SK-N-MC (cell line): ENCODE data around the gene TOM1L2.

Source experiments
- DNase-seq: peaks from one replicate; pipeline ENCODE4 v3.0.0-alpha.2; 2011; ENCODE audit warnings: low read depth, low spot score
- H3K27ac ChIP-seq: fragments of 200-600 bp; sonication (generic); 2 replicates; pipeline ENCODE4 v1.5.1; 2016; ENCODE audit warnings: mixed run types
- H3K36me3 ChIP-seq: fragments of 200-600 bp; sonication (generic); 2 replicates; pipeline ENCODE4 v1.6.1; 2017; ENCODE audit warnings: antibody characterized with exemption, low read length, mixed read lengths; ENCODE audit not compliant: insufficient read depth
- H3K4me3 ChIP-seq: fragments of 200-600 bp; sonication (generic); 2 replicates; pipeline ENCODE4 v1.5.1; 2016
- H3K9ac ChIP-seq: fragments of 200-600 bp; sonication (generic); 2 replicates; pipeline ENCODE4 v1.8.0; 2017; ENCODE audit warnings: mixed run types, mixed read lengths; ENCODE audit not compliant: insufficient read length
- H3K9me3 ChIP-seq: fragments of 200-600 bp; sonication (generic); 2 replicates; pipeline ENCODE4 v1.6.1; 2017; ENCODE audit warnings: low read depth, mild to moderate bottlenecking, antibody characterized with exemption, low read length, moderate library complexity, mixed read lengths
- EZH2 ChIP-seq: fragments of 200-600 bp; sonication (generic); IDR thresholded peaks from one replicate; pipeline ENCODE4 v1.6.1; 2017; ENCODE audit warnings: antibody characterized with exemption
- FOXP2 ChIP-seq: optimal IDR thresholded peaks from 2 replicates; pipeline ENCODE3; 2011; ENCODE audit warnings: mild to moderate bottlenecking, moderate library complexity; ENCODE audit not compliant: insufficient read depth; ENCODE audit errors: extremely low read length, control extremely low read depth
- POLR2AphosphoS5 ChIP-seq: IDR thresholded peaks from 2 replicates; pipeline ENCODE4 v1.6.1; 2012; ENCODE audit warnings: mild to moderate bottlenecking, low read depth, low read length, borderline replicate concordance

Gene TOM1L2

GRCh38 chr17:17830740-17831207 is 141.4 kb downstream of the TOM1L2 start:
- DNase-seq = no peak
- Histone ChIP-seq H3K9ac (no peak overlapping the region), H3K4me3 (no peak overlapping the region), H3K36me3 (peaks cover 16% of the 10 kb centered on the region; the same call in 1 of the 2 replicates), H3K9me3 (no peaks in the 10 kb centered on the region), H3K27ac (no peak overlapping the region)
- TF ChIP-seq POLR2AphosphoS5 (no peak), EZH2 (no peak), FOXP2 (no peak)

- no peak overlapping the region for H3K9ac ChIP-seq
- no peak overlapping the region for H3K4me3 ChIP-seq
- TF ChIP-seq EZH2 = no peak
- H3K27ac ChIP-seq = 0 out of 2 replicates have a peak overlapping the region, but pooled peaks have one; percentile 25
- H3K36me3 ChIP-seq = peaks cover 13% of the 10 kb centered on the region; the same call in 1 of the 2 replicates
- no peaks in the 10 kb centered on the region for H3K9me3 ChIP-seq
- no peak for DNase-seq
Observed at GRCh38 chr17:17830269-17830567, 142.0 kb downstream of the TOM1L2 start.

- no peak for TF ChIP-seq POLR2AphosphoS5
- TF ChIP-seq FOXP2 = no peak
- TF ChIP-seq EZH2 = no peak
- H3K9me3 ChIP-seq = no peaks in the 10 kb centered on the region
- DNase-seq = no peak
- no peak overlapping the region for H3K4me3 ChIP-seq
- no peak overlapping the region for H3K9ac ChIP-seq
- peaks cover 10% of the 10 kb centered on the region; the same call in 1 of the 2 replicates for H3K36me3 ChIP-seq
- no peak overlapping the region for H3K27ac ChIP-seq
Observed at GRCh38 chr17:17827826-17828621, 144.2 kb downstream of the TOM1L2 start.

GRCh38 chr17:17826942-17827785 is 145.0 kb downstream of the TOM1L2 start:
- peak overlapping the region; percentile 82; the same call in 1 of the 2 replicates for H3K27ac ChIP-seq
- H3K4me3 ChIP-seq = no peak overlapping the region
- no peak overlapping the region for H3K9ac ChIP-seq
- peaks cover 7% of the 10 kb centered on the region; the same call in 1 of the 2 replicates for H3K36me3 ChIP-seq
- H3K9me3 ChIP-seq = no peaks in the 10 kb centered on the region
- DNase-seq = no peak
- TF ChIP-seq FOXP2 (no peak), EZH2 (no peak), POLR2AphosphoS5 (no peak)

GRCh38 chr17:17826342-17826713 is 145.9 kb downstream of the TOM1L2 start:
- Histone ChIP-seq H3K27ac (peak overlapping the region; percentile 82), H3K9me3 (no peaks in the 10 kb centered on the region), H3K9ac (no peak overlapping the region)

GRCh38 chr17:17824783-17825614 is 147.2 kb downstream of the TOM1L2 start:
- Histone ChIP-seq H3K4me3 (peak overlapping the region; percentile 36; the same call in 1 of the 2 replicates), H3K36me3 (peaks cover 11% of the 10 kb centered on the region), H3K9me3 (no peaks in the 10 kb centered on the region), H3K27ac (peak overlapping the region; percentile 99), H3K9ac (peak overlapping the region; percentile 78)
- TF ChIP-seq FOXP2 = no peak
- no peak for TF ChIP-seq EZH2
- TF ChIP-seq POLR2AphosphoS5 = no peak
- no peak for DNase-seq

More at GRCh38 chr17:17826342-17826713, 145.9 kb downstream of the TOM1L2 start:
- H3K36me3 ChIP-seq = no peaks in the 10 kb centered on the region; the same call in 1 of the 2 replicates
- TF ChIP-seq EZH2 (no peak), POLR2AphosphoS5 (no peak), FOXP2 (no peak)
- H3K4me3 ChIP-seq = no peak overlapping the region
- DNase-seq = no peak

- peak overlapping the region; percentile 77 for H3K4me3 ChIP-seq
- no peaks in the 10 kb centered on the region for H3K9me3 ChIP-seq
- H3K36me3 ChIP-seq = peaks cover 19% of the 10 kb centered on the region
- no peak for DNase-seq
- no peak for TF ChIP-seq EZH2
- no peak for TF ChIP-seq FOXP2
- TF ChIP-seq POLR2AphosphoS5 = no peak
- H3K27ac ChIP-seq = peak overlapping the region; percentile 99
- peak overlapping the region; percentile 78 for H3K9ac ChIP-seq
Observed at GRCh38 chr17:17824119-17824782, 147.9 kb downstream of the TOM1L2 start.

- peak overlapping the region; percentile 78 for H3K9ac ChIP-seq
- peak overlapping the region; percentile 99 for H3K27ac ChIP-seq
- H3K4me3 ChIP-seq = peak overlapping the region; percentile 86
- no peaks in the 10 kb centered on the region for H3K9me3 ChIP-seq
- no peak for TF ChIP-seq EZH2
- no peak for TF ChIP-seq FOXP2
- no peak for TF ChIP-seq POLR2AphosphoS5
- peaks cover 25% of the 10 kb centered on the region for H3K36me3 ChIP-seq
- DNase-seq = no peak
Observed at GRCh38 chr17:17823433-17824118, 148.6 kb downstream of the TOM1L2 start.
